Left lung (tissue), 10 donors: ENCODE measurements around the gene ATP11B. TPM values are rescaled to one million over a fixed set of nuclear protein-coding genes. Genes with fewer than 3 reads are reported as not detected.

Experiments
- ATAC-seq: fragments of 200-7000 bp; cut with Tn5 transposase; one replicate; pipeline ENCODE4 v1.9.1; 2020; ENCODE audit warnings: moderate library complexity
- DNase-seq, 4 donors: peaks; one replicate each; pipeline ENCODE4 v3.0.0-alpha.2; 2013 to 2020
- H3K27ac ChIP-seq, 2 donors: fragments of 200-600 bp; sonication (generic) in 1 of 2; one replicate each; pipeline versions ENCODE4 v1.5.0 to v1.8.0; 2020 to 2021
- H3K27me3 ChIP-seq, 2 donors: fragments of 200-600 bp; sonication (generic) in 1 of 2; one replicate each; pipeline versions ENCODE4 v1.5.0 to v1.8.0; 2020 to 2021
- H3K36me3 ChIP-seq, 2 donors: fragments of 200-600 bp; sonication (generic) in 1 of 2; one replicate each; pipeline versions ENCODE4 v1.5.0 to v1.8.0; 2020 to 2021
- H3K4me1 ChIP-seq, 2 donors: fragments of 200-600 bp; one replicate each; pipeline ENCODE4 v1.8.0; 2021
- H3K4me3 ChIP-seq, 2 donors: fragments of 200-600 bp; sonication (generic) in 1 of 2; one replicate each; pipeline versions ENCODE4 v1.5.0 to v1.8.0; 2020 to 2021; ENCODE audit warnings: mild to moderate bottlenecking in 1 of 2
- H3K9me3 ChIP-seq, 2 donors: fragments of 200-600 bp; sonication (generic) in 1 of 2; one replicate each; pipeline versions ENCODE4 v1.5.0 to v1.8.0; 2020 to 2021
- intact Hi-C, 2 donors: fragments of 100-400 bp; cut with DNase I; formaldehyde crosslinking; loops; one replicate each; pipeline versions ENCODE4 v1.11.2 to v1.14.2; 2022
- polyA plus RNA-seq, 6 donors: library from polyadenylated mRNA; unstranded; fragments of 120-200 nt; gene quantifications; one replicate each; pipeline ENCODE4 v1.2.1, GENCODE V29; 2013; ENCODE audit not compliant: insufficient read length in 6 of 6
- total RNA-seq, 2 donors: library from RNA; stranded (reverse); fragmentation: NEBNext Ultra II Directional; extraction: Animal tissue kit (Norgen Biotek cat#: 25700); gene quantifications; one replicate each; pipeline ENCODE4 v1.2.1, GENCODE V29; 2021
- TF ChIP-seq, protein P1 (sequence below), 2 donors: fragments of 200-600 bp; sonication (generic) in 1 of 2; IDR thresholded peaks; one replicate each; pipeline versions ENCODE4 v1.5.0 to v1.8.0; 2021; ENCODE audit warnings: antibody characterized with exemption in 2 of 2
- donor health status: DM: no; HTN: yes; CAD: no.
- donor health status: DM: no; HTN: no; CAD: no.

Gene ATP11B
- total and polyA plus RNA-seq, 8 donors, result 53.9 to 85.0 (median 60.7) TPM

- H3K27me3 ChIP-seq, result no peaks in the 10 kb centered on the region
- intact Hi-C loops, result no loop called here
- no peaks in the 10 kb centered on the region for H3K4me1 ChIP-seq
- DNase-seq, result no peak
- TF ChIP-seq, protein P1, sequence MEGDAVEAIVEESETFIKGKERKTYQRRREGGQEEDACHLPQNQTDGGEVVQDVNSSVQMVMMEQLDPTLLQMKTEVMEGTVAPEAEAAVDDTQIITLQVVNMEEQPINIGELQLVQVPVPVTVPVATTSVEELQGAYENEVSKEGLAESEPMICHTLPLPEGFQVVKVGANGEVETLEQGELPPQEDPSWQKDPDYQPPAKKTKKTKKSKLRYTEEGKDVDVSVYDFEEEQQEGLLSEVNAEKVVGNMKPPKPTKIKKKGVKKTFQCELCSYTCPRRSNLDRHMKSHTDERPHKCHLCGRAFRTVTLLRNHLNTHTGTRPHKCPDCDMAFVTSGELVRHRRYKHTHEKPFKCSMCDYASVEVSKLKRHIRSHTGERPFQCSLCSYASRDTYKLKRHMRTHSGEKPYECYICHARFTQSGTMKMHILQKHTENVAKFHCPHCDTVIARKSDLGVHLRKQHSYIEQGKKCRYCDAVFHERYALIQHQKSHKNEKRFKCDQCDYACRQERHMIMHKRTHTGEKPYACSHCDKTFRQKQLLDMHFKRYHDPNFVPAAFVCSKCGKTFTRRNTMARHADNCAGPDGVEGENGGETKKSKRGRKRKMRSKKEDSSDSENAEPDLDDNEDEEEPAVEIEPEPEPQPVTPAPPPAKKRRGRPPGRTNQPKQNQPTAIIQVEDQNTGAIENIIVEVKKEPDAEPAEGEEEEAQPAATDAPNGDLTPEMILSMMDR (IDR thresholded peaks at IDR 0.05), result no peak
- ATAC-seq, result no peak
- H3K27ac ChIP-seq, result no peak overlapping the region
- no peak overlapping the region for H3K4me3 ChIP-seq
- no peaks in the 10 kb centered on the region for H3K9me3 ChIP-seq
- H3K36me3 ChIP-seq, result peaks cover 0 to 70% of the 10 kb centered on the region in 2 donors
These were observed 93.2 kb downstream of the ATP11B start for GRCh38 chr3:182886497-182886896.

- intact Hi-C loops, result no loop called here
- no peak for DNase-seq
- Histone ChIP-seq H3K36me3 (peaks cover 0 to 68% of the 10 kb centered on the region in 2 donors), H3K4me1 (no peaks in the 10 kb centered on the region), H3K27ac (peak overlapping the region; percentile 2 to 20), H3K9me3 (no peaks in the 10 kb centered on the region), H3K27me3 (no peaks in the 10 kb centered on the region), H3K4me3 (no peak overlapping the region)
- TF ChIP-seq, protein P1 (IDR thresholded peaks at IDR 0.05), result no peak
- peak; percentile 93 for ATAC-seq
These were observed 96.8 kb downstream of the ATP11B start for GRCh38 chr3:182889948-182890629.

DNA sequence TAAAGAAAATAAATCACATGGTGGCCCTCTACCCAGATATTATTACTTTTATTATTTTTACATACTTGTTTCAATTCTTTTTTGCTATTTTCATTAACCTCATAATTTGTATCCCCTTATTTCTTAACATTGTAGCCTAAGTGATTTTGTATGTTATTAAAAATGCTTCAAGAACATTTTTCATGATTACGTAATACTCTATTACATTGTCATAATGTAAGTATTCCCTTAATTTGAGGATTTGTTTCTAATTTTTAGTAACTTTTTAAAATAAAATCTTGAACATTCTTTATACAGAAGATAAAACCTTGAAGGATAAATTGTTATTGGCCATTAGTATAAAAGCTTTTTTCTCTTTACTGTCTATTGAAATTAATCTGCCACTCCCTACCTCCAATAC is 98.1 kb downstream of the ATP11B start:
- H3K4me1 ChIP-seq, result no peaks in the 10 kb centered on the region

DNA sequence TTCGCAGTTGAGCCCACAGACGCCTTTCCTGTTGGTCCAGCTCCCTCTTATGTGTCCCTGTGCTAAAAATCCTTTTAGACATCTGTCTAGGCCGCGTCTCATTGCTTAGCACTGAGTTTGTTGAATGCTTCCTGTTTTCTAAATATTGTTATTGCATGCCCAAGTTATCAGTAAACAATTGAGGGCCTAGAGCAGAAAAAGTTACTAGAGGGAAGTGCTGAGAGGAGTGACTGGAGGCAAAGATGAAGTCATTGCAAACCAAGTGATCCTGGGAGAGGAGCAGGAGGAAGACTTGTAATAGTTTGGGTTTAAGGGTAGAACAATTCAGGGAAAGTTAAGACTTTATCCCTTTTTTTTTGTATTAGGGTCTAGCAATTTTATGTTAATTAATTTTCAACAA is 98.9 kb downstream of the ATP11B start:
- Histone ChIP-seq H3K4me3 (no peak overlapping the region), H3K36me3 (peaks cover 0 to 74% of the 10 kb centered on the region in 2 donors), H3K4me1 (no peaks in the 10 kb centered on the region), H3K9me3 (no peaks in the 10 kb centered on the region), H3K27ac (no peak overlapping the region), H3K27me3 (no peaks in the 10 kb centered on the region)
- ATAC-seq (no peak), DNase-seq (no peak)
- intact Hi-C loops, result no loop called here
- TF ChIP-seq, protein P1 (IDR thresholded peaks at IDR 0.05), result no peak

More for the DNA sequence above, 98.1 kb downstream of the ATP11B start:
- TF ChIP-seq, protein P1 (IDR thresholded peaks at IDR 0.05), result no peak
- Histone ChIP-seq H3K9me3 (no peaks in the 10 kb centered on the region), H3K27ac (no peak overlapping the region), H3K4me3 (no peak overlapping the region), H3K36me3 (peaks cover 0 to 76% of the 10 kb centered on the region in 2 donors), H3K27me3 (no peaks in the 10 kb centered on the region)
- intact Hi-C loops, result no loop called here
- DNase-seq, result no peak
- ATAC-seq, result no peak

- H3K4me1 ChIP-seq, result no peaks in the 10 kb centered on the region
- intact Hi-C loops, result no loop called here
- H3K9me3 ChIP-seq, result no peaks in the 10 kb centered on the region
- H3K36me3 ChIP-seq, result peaks cover 0 to 72% of the 10 kb centered on the region in 2 donors
- H3K4me3 ChIP-seq, result no peak overlapping the region
- no peaks in the 10 kb centered on the region for H3K27me3 ChIP-seq
- no peak overlapping the region for H3K27ac ChIP-seq
- no peak for ATAC-seq
- DNase-seq, result no peak
- TF ChIP-seq, protein P1 (IDR thresholded peaks at IDR 0.05), result no peak
These were observed 102.3 kb downstream of the ATP11B start for GRCh38 chr3:182895513-182896112.
